OCI-M1 (cell line): ENCODE results near the gene PRRC2C.
"Not testable (repeated sequence)": the region's sequence is repeated elsewhere in the genome, so short reads cannot be mapped to it uniquely, and the experiment has no call there.

Experiments used
- DNase-seq: peaks from one replicate; lab custom pipeline; 2025; lab: John Stamatoyannopoulos, UW

PRRC2C gene

GRCh38 chr1:171500803-171501202 is 15.5 kb downstream of the PRRC2C start:
- DNase-seq: no peak

GRCh38 chr1:171501305-171502024 is 16.1 kb downstream of the PRRC2C start:
- DNase-seq: no peak

GRCh38 chr1:171506525-171507304 is 21.4 kb downstream of the PRRC2C start:
- peak; percentile 32 for DNase-seq

GRCh38 chr1:171507435-171507834 is 22.1 kb downstream of the PRRC2C start:
- no peak for DNase-seq

- DNase-seq: no peak
These were observed 23.9 kb downstream of the PRRC2C start for GRCh38 chr1:171509191-171509590.

GRCh38 chr1:171513743-171514142 is 28.4 kb downstream of the PRRC2C start:
- no peak for DNase-seq

- no peak for DNase-seq
These were observed 30.0 kb downstream of the PRRC2C start for GRCh38 chr1:171515299-171515698.

GRCh38 chr1:171515741-171516140 is 30.4 kb downstream of the PRRC2C start:
- DNase-seq: no peak

GRCh38 chr1:171521567-171521966 is 36.2 kb downstream of the PRRC2C start:
- no peak for DNase-seq

- DNase-seq: no peak
These were observed 45.3 kb downstream of the PRRC2C start for GRCh38 chr1:171530676-171531075.

GRCh38 chr1:171532520-171532919 is 47.2 kb downstream of the PRRC2C start:
- DNase-seq: no peak

- DNase-seq: no peak
These were observed 60.2 kb downstream of the PRRC2C start for GRCh38 chr1:171545523-171545922.

- DNase-seq: no peak
These were observed 64.7 kb downstream of the PRRC2C start for GRCh38 chr1:171550050-171550449.

GRCh38 chr1:171550598-171551100 is 65.3 kb downstream of the PRRC2C start:
- not testable (repeated sequence) for DNase-seq

GRCh38 chr1:171553960-171554359 is 68.6 kb downstream of the PRRC2C start:
- DNase-seq: not testable (repeated sequence)

- DNase-seq: no peak
These were observed 78.3 kb downstream of the PRRC2C start for GRCh38 chr1:171563675-171564074.

GRCh38 chr1:171566467-171566866 is 81.1 kb downstream of the PRRC2C start:
- DNase-seq: no peak

- DNase-seq: no peak
These were observed 85.0 kb downstream of the PRRC2C start for GRCh38 chr1:171570295-171570694.

- DNase-seq: no peak
These were observed 90.8 kb downstream of the PRRC2C start for GRCh38 chr1:171576144-171576543.

- no peak for DNase-seq
These were observed 95.9 kb downstream of the PRRC2C start for GRCh38 chr1:171581226-171581625.

GRCh38 chr1:171581766-171582165 is 96.4 kb downstream of the PRRC2C start:
- DNase-seq: peak; percentile 28

- DNase-seq: no peak
These were observed 97.3 kb downstream of the PRRC2C start for GRCh38 chr1:171582589-171582988.

GRCh38 chr1:171583591-171584201 is 98.4 kb downstream of the PRRC2C start:
- no peak for DNase-seq
